OCI-M2 (cell line): Measurements from ENCODE around the gene CSNK2A1.
A peak's percentile ranks its signal among the peaks of the same experiment; 100 is the strongest.
"Not testable (repeated sequence)": the region's sequence is repeated elsewhere in the genome, so short reads cannot be mapped to it uniquely, and the experiment has no call there.

Source experiments
- DNase-seq: peaks from one replicate; lab custom pipeline; 2025; ENCODE audit not compliant: unreplicated experiment; lab: John Stamatoyannopoulos, UW

Gene CSNK2A1

DNA sequence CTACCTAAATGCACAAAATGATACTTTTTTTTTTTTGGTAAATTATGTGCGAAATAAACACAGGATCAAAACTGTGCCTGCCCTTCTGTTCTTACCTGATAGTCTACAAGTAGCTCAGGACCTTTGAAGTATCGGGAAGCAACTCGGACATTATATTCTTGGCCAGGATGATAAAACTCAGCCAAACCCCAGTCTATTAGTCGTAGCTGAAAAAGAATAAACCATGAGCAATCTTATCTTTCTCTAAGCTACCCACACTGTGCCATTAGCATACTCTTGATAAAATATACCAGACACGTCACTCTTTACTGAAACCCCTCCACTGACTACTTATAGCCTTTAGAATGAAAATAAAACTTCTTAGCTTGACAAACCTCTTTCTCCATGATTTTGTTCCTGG, 51.4 kb downstream of the CSNK2A1 start:
- DNase-seq = peak; percentile 27

DNA sequence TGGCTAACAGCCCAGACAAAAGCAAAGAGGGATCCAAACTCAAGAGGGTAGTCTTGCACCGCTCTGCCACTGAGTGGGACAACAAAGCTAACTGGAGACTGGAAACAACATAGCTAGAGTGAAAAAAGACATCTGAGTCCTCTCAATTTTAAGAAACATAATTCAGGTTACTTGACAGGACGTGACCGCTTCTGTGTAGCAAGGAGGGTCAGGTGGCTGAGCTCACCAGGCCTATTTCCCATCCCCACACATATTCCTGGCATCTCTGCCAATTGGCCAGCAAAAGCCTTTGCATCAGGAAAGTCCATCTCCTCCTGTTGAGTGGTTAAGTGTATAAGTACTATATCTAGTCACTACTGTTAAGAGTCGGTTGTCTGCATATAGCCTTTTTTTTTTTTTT, 55.9 kb downstream of the CSNK2A1 start:
- DNase-seq = no peak

- no peak for DNase-seq
Measured at GRCh38 chr20:483815-484644, 59.6 kb downstream of the CSNK2A1 start.

- no peak for DNase-seq
Measured at GRCh38 chr20:481167-481566, 62.4 kb downstream of the CSNK2A1 start.

- no peak for DNase-seq
Measured at GRCh38 chr20:480044-480443, 63.5 kb downstream of the CSNK2A1 start.

- DNase-seq = no peak
Measured at GRCh38 chr20:479487-479886, 64.1 kb downstream of the CSNK2A1 start.

DNA sequence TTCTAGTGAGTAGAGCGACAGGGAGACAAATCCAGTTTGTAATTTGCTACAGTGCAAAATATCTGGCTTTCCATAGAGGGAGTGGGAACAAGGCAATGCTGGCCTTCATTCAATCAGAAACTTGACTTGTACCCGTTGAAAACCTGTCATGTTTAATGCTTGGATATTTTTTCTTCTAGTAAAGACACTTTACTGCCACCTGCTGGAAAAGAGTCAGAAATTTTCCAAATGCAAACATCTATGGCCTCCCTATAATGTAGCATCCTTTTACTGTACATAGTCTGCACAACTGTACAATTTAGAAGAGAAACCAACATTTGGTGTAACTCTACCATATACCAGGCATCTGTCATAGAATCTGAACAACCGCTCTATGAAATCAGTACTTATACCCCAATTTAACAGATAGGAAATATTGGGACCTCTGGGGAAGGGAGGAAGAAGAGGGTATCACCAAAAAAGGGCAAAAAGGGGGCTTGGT, 64.6 kb downstream of the CSNK2A1 start:
- no peak for DNase-seq

DNA sequence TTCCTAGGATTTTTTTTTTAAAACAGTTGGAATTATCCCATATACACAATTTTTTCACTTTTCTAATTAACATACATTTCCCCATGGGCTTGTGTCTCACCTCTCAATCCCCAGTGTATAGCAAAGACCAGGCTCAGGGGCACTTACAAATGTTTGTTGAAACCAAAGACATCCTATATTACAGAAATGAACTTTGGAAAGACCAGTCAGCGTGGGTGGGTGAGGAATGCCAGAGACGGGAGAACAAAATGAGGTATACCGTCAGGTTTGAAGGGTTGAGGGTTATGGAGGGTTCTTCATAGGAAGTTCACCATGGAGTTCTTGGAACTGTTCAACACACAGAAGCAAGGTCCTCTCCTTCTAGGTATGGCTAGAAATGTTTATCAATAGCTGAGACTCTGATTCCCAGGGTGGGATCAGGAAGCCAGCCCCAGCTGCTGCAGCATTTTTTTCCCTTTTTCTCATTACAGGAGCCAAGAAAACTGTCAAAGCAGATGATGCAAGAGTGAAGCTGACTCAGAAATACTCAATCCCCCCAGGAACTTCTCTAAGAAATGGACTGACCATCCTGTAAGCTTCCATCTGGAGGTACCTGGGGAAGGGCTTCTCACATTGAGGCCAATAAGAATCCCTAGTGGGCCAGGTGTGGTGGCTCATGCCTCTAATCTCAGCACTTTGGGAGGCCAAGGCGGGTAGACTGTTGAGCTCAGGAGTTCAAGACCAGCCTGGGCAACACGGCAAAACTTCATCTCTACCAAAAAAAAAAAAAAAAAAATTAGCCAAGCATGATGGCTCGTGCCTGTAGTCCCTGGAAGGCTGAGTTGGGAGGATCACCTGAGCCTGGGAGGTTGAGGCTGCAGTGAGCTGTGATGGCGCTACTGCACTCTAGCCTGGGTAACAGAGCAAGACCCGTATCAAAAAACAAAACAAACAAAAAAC, 65.3 kb downstream of the CSNK2A1 start:
- DNase-seq = no peak

DNA sequence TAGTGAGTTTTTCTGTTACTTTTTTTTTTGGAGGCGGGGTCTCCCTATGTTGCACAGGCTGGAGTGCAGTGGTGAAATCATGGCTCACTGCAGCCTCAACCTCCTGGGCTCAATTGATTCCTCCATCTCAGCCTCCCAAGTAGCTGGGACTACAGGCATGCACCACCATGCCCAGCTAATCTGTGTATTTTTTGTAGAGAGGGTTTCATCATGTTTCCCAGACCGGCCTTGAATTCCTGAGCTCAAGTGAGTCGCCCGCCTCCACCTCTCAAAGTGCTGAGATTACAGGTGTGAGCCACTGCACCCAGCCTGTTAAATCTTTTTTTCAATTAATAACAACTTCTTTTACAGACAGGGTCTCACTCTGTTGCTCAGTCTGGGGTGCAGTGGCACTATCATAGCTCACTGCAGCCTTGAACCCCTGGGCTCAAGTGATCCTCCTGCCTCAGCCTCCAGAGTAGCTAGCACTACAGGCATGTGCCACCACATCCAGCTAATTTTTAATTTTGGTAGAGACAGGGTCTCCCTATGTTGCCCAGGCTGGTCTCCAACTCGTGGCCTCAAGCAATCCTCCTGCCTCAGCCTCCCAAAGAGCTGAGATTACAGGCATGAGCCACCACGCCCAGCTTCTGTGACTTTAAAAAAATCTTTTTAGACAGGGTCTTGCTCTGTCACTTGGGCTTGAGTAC, 66.9 kb downstream of the CSNK2A1 start:
- not testable (repeated sequence) for DNase-seq

DNA sequence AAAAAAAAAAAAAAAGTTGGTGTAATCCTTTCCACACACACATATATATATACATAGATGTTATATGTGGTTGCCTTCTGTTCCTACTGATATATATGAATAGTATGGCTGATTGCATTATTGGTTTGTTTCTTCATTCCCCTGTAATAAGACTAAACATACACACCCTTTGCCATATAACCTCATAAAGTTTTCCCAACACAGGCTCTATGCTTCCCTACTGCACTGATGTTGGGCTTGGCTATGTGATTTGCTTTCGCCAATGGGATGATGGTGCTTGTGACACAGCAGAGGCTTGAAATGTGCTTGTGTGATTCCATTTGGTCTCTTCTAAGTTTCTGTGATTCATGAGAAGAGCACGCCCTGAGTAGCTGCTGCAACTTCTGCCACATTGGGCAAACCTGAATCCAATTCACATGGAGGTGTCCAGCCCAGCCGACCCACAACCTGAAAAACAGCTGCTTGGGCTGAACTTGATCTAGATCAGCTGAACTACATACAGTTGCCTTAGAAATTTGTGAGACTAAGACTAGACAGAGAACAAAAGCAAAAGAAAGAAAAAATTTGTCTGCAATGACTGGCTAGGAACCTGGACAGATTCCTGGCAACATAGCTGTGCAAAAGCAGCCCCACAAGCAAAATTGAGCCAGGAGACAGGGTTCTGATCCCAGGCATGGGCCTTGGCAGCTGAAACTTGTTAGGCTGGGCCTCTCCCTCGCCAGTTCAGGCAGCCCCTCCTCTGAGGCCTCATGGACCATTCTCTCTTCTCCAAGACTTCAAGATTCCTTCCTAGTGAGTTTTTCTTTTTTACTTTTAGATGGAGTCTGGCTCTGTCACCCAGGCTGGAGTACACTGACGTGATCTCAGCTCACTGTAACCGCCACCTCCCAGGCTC, 67.9 kb downstream of the CSNK2A1 start:
- no peak for DNase-seq

GRCh38 chr20:474581-474980, 69.0 kb downstream of the CSNK2A1 start:
- DNase-seq = no peak

DNA sequence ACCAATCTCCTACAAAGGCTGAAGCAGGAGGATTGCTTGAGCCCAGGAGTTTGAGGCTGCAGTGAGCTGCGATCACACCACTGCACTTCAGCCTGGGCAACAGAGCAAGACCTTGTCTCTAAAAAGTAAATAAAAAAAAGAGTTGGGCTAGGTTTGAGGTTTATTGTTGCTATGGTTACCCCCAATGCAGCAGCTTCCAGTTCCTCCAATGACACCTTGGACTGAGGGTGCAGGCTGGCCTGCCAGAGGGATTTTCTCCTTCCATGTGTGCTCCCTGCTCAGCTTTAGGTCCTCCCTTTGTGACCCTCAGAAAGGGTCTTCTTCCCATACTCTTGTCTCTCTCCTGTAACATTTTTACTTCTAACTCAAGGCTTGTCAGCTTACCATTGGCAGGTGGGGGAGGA, 70.7 kb downstream of the CSNK2A1 start:
- DNase-seq = no peak

DNA sequence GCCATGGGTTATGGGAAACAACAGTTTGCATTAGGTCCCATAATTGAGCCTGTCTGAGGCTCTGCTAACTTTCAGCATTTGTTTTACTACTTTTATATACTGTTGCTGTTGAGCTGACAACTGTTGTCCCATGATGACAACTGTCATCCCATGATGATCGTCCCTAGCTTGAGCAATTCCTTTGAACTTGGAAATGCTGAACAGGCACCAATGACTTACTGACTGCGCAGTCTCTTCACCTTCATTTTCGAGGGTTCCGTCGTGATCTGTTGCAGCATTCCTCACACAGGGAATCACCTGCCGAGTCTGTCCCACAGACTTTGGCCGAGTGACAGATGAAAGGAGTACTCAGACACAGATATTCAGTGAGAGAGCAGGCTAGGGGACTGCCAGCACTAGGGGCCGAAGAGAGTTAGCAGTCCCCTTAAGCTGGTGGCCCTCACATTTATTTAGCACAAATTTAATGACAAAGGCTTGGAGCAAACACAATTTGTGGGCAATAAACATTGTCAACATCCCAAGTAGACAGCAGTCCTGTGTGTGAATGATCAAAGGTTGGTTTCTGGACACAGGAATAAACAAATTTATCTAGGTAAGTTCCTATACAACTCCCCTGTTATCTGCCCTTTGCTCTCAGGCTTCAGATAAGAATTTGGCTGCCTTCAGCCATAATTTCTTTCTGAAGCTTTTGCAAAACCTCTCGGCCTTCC, 71.3 kb downstream of the CSNK2A1 start:
- DNase-seq = no peak

- no peak for DNase-seq
Measured at GRCh38 chr20:469746-470490, 73.7 kb downstream of the CSNK2A1 start.

DNA sequence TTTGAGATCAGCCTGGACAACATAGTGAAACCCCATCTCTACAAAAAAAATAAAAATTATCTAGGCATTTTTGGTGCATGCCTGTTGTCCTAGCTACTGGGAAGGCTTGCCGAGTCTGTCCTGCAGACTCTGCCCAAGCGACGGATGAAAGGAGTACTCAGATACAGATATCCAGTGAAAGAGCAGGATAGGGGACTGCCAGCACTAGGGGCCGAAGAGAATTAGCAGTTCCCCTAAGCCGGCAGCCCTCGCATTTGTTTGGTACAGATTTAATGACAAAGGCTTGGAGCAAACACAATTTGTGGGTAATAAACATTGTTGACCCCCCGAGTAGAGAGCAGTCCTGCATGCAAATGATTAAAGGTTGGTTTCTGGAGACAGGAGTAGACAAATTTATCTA, 75.8 kb downstream of the CSNK2A1 start:
- no peak for DNase-seq

DNA sequence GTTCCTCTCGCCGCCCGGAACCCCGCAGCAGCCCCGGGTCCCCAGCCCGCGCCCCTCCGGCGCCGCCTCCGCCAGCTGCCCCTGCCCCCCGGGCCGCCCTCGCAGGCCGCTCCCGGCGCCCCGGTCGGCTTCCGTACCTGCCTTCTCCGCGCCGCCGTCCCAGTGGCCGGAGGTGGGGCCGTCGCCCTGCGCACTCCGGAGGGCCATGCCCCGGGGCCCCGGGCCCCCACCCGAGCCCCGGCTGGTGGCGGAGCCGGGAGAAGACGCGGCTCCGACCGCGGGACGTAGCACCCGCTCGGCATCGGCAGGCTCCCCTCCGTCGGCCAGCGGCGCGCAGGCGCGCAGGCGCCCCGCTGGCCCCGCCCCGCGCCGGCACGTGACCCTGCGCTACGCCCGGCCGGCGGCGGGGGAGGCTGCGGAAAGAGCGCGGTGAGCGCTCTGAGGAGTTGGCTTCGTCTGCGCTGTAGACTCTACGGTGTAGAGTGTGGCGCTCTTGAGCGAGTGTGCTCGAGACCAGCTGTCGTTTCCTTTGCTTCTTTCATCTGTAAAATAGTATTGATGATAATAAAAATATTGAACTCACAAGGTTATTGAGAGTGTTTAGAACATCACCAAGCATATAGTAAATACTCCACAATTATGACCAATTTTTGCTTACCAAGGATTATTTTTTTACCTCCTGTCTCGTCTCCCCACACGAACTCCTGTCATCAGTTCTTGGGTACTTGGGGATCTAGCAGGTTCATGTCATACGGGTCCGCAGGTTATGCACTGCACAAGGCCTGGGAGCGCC, 81.2 kb downstream of the CSNK2A1 start, which contains the start of gene TBC1D20:
Gene TBC1D20, minus strand, starts transcription at position 335 of the 793 bp plus-strand sequence. Its CDS starts 128 bp downstream, at position 207.
- peak; percentile 81 for DNase-seq

GRCh38 chr20:461254-462198, 82.1 kb downstream of the CSNK2A1 start:
- no peak for DNase-seq
